ENCODE measurements around the gene CBLN2. TPM values are rescaled to one million over a fixed set of nuclear protein-coding genes. Genes with fewer than 3 reads are reported as not detected.

Gene CBLN2
- total and polyA plus RNA-seq, 2 donors (not counting 3 experiments of a cell fraction or from before 2014, with no cell fraction given) = 0.55 to 1.1 TPM

GRCh38 chr18:72543357-72544055 is 636 bp downstream of the CBLN2 start:
- intact Hi-C loops (cut with micrococcal nuclease) (loop anchor here (1.0 to 2.0 kb wide), 7 partner anchors 224 to 1944 kb away; no protein-coding TSS in a partner anchor), dilution Hi-C loops (cut with MboI; ENCODE audit: extremely low pct_ligation_motif_present, low sequenced_read_pairs) (no loop called here)
- no peaks in the 10 kb centered on the region for H3K36me3 ChIP-seq (ENCODE audit: control insufficient read depth in 2 of 2, extremely low read depth in 1 of 2, insufficient read depth in 2 of 2, low read length in 2 of 2)
- POLR2A ChIA-PET = no interaction called here
- TF ChIP-seq EZH2 (IDR thresholded peaks at IDR 0.05; ENCODE audit: borderline replicate concordance, low read depth, low read length, severe bottlenecking) (peak; percentile 78), JUN (IDR thresholded peaks at IDR 0.05; ENCODE audit: borderline replicate concordance, insufficient read depth, insufficient read length, low read depth) (no peak)
- H3K9me1 ChIP-seq (replicated peaks; ENCODE audit: control insufficient read depth, extremely low read depth, insufficient read depth, low read length) = no peaks in the 10 kb centered on the region
- DNase-seq (ENCODE audit: low read depth, low spot score) (peak; percentile 10), FAIRE-seq (no peak)
- H3K27me3 ChIP-seq (ENCODE audit: control insufficient read depth in 2 of 2, insufficient read depth in 2 of 2, low read length in 2 of 2) = peaks cover 25 to 53% of the 10 kb centered on the region in 2 experiments
- H3K4me2 ChIP-seq (ENCODE audit: insufficient read depth, low read length) = peak overlapping the region; percentile 77
- no peaks in the 10 kb centered on the region for H4K20me1 ChIP-seq (replicated peaks; ENCODE audit: control insufficient read depth, extremely low read depth, insufficient read depth, low read length)
- no TSS peak for BruUV-seq (replicated peaks)
- no peaks in the 10 kb centered on the region for H3K9me3 ChIP-seq (replicated peaks; ENCODE audit: control insufficient read depth, insufficient read depth, low read length)
- peak overlapping the region; percentile 45 for H2AFZ ChIP-seq (ENCODE audit: low read depth, low read length)
- no peak overlapping the region for H3K9ac ChIP-seq (replicated peaks; ENCODE audit: extremely low read depth, insufficient read depth, low read length)
- H3K27ac ChIP-seq (ENCODE audit: insufficient read depth, low read depth, low read length) = no peak overlapping the region
- H3K79me2 ChIP-seq (ENCODE audit: control insufficient read depth, insufficient read depth, low read length) = no peaks in the 10 kb centered on the region
- CTCF ChIA-PET = interaction anchor here (0.7 to 2.9 kb wide), 25 partner anchors 9 to 1944 kb away, joined by 3 to 94 read pairs (median 4); no protein-coding TSS in a partner anchor
- peak overlapping the region; percentile 23 to 58 (median 46) for H3K4me3 ChIP-seq (replicated peaks in 1 of 3; ENCODE audit: insufficient read depth in 1 of 3, low read depth in 1 of 3, low read length in 3 of 3)
- H3K4me1 ChIP-seq (ENCODE audit: control insufficient read depth, extremely low read depth, insufficient read depth, low read length) = peaks cover 16% of the 10 kb centered on the region

- ChIA-PET POLR2A (no interaction called here), CTCF (interaction anchor here (1.2 to 2.9 kb wide), 8 partner anchors 9 to 1944 kb away, joined by 3 to 94 read pairs (median 9); no protein-coding TSS in a partner anchor)
- Histone ChIP-seq H3K4me3 (replicated peaks in 1 of 3; ENCODE audit: insufficient read depth in 1 of 3, low read depth in 1 of 3, low read length in 3 of 3) (peak overlapping the region in 2 of 3 experiments; percentile 23 to 46), H3K9me3 (replicated peaks; ENCODE audit: control insufficient read depth, insufficient read depth, low read length) (no peaks in the 10 kb centered on the region), H4K20me1 (replicated peaks; ENCODE audit: control insufficient read depth, extremely low read depth, insufficient read depth, low read length) (no peaks in the 10 kb centered on the region), H3K9ac (replicated peaks; ENCODE audit: extremely low read depth, insufficient read depth, low read length) (no peak overlapping the region), H3K36me3 (ENCODE audit: control insufficient read depth in 2 of 2, extremely low read depth in 1 of 2, insufficient read depth in 2 of 2, low read length in 2 of 2) (no peaks in the 10 kb centered on the region), H3K4me2 (ENCODE audit: insufficient read depth, low read length) (peak overlapping the region; percentile 77), H3K27ac (ENCODE audit: insufficient read depth, low read depth, low read length) (no peak overlapping the region), H3K9me1 (replicated peaks; ENCODE audit: control insufficient read depth, extremely low read depth, insufficient read depth, low read length) (no peaks in the 10 kb centered on the region), H3K4me1 (ENCODE audit: control insufficient read depth, extremely low read depth, insufficient read depth, low read length) (peaks cover 16% of the 10 kb centered on the region), H3K79me2 (ENCODE audit: control insufficient read depth, insufficient read depth, low read length) (no peaks in the 10 kb centered on the region), H2AFZ (ENCODE audit: low read depth, low read length) (peak overlapping the region; percentile 45), H3K27me3 (ENCODE audit: control insufficient read depth in 2 of 2, insufficient read depth in 2 of 2, low read length in 2 of 2) (peaks cover 25 to 53% of the 10 kb centered on the region in 2 experiments)
- peak; percentile 7 for DNase-seq (ENCODE audit: low read depth, low spot score)
- intact Hi-C loops (cut with micrococcal nuclease) (no loop called here), dilution Hi-C loops (cut with MboI; ENCODE audit: extremely low pct_ligation_motif_present, low sequenced_read_pairs) (no loop called here)
- TF ChIP-seq EZH2 (IDR thresholded peaks at IDR 0.05; ENCODE audit: borderline replicate concordance, low read depth, low read length, severe bottlenecking) = peak; percentile 89
- TF ChIP-seq GATA2 (IDR thresholded peaks at IDR 0.05; ENCODE audit: insufficient read depth, insufficient read length, low read depth, low read length) = no peak
- no peak for TF ChIP-seq CTCF (IDR thresholded peaks at IDR 0.05; ENCODE audit: extremely low read depth in 1 of 2, insufficient read depth in 1 of 2, low read depth in 1 of 2, low read length in 2 of 2)
- TF ChIP-seq POLR2AphosphoS5 (IDR thresholded peaks at IDR 0.05; ENCODE audit: insufficient read depth, low read depth, low read length) = no peak
- TF ChIP-seq JUN (IDR thresholded peaks at IDR 0.05; ENCODE audit: borderline replicate concordance, insufficient read depth, insufficient read length, low read depth) = no peak
- TF ChIP-seq FOS (IDR thresholded peaks at IDR 0.05; ENCODE audit: borderline replicate concordance, insufficient read depth, low read length) = no peak
- TF ChIP-seq POLR2A (IDR thresholded peaks at IDR 0.05; ENCODE audit: low read depth, low read length) = no peak
- BruUV-seq (replicated peaks) = no TSS peak
- FAIRE-seq = no peak
Observed at GRCh38 chr18:72542984-72543356, 1.2 kb downstream of the CBLN2 start.
